DND-41 (cell line): ENCODE results near the gene FHIT.

Source experiments
- EZH2 ChIP-seq: IDR thresholded peaks from 3 replicates; pipeline ENCODE4 v1.6.1; 2012; ENCODE audit warnings: borderline replicate concordance, low read depth, mild to moderate bottlenecking, moderate library complexity, low read length, inconsistent platforms; ENCODE audit not compliant: severe bottlenecking
- TF ChIP-seq, protein P1 (sequence below): IDR thresholded peaks from 2 replicates; pipeline ENCODE4 v1.5.1; 2012; ENCODE audit warnings: borderline replicate concordance, low read length, moderate library complexity, mild to moderate bottlenecking; ENCODE audit not compliant: poor library complexity, severe bottlenecking; ENCODE audit errors: extremely low read depth

DNA sequence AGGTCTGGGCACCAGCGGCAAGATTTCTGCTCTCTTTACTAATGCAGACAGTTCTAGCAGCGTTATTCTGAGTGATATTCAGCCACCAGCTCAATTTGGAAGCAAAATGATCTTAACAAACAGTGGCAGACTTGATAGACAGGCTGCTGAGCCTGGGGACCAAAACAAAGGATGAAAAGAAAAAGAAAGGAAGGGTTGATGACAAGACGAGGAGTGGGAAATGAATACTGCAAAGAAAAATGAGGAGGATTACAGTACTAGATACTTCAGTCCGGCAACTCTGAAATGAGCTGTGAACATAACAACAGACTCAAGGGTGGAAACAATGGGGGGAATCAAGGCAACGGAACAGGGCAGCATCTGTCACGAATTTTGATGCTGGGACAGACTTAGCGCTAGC lies 28.8 kb downstream of the FHIT start:
- TF ChIP-seq, protein P1, sequence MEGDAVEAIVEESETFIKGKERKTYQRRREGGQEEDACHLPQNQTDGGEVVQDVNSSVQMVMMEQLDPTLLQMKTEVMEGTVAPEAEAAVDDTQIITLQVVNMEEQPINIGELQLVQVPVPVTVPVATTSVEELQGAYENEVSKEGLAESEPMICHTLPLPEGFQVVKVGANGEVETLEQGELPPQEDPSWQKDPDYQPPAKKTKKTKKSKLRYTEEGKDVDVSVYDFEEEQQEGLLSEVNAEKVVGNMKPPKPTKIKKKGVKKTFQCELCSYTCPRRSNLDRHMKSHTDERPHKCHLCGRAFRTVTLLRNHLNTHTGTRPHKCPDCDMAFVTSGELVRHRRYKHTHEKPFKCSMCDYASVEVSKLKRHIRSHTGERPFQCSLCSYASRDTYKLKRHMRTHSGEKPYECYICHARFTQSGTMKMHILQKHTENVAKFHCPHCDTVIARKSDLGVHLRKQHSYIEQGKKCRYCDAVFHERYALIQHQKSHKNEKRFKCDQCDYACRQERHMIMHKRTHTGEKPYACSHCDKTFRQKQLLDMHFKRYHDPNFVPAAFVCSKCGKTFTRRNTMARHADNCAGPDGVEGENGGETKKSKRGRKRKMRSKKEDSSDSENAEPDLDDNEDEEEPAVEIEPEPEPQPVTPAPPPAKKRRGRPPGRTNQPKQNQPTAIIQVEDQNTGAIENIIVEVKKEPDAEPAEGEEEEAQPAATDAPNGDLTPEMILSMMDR = no peak
- TF ChIP-seq EZH2 = no peak
